ENCODE measurements around the gene CYBB.
"Not testable (repeated sequence)": the region's sequence is repeated elsewhere in the genome, so short reads cannot be mapped to it uniquely, and the experiment has no call there.

Gene CYBB

GRCh38 chrX:37759351-37759750, 20.5 kb upstream of the CYBB start:
- no CpG with 5 or more reads among the region's 1 CpG for WGBS (ENCODE audit: insufficient coverage, insufficient read length)
- no peak for DNase-seq (ENCODE audit: low read depth, low spot score)
- Histone ChIP-seq H3K27me3 (ENCODE audit: control insufficient read depth, insufficient read depth, low read length) (no peaks in the 10 kb centered on the region), H3K4me1 (ENCODE audit: control insufficient read depth, insufficient read depth, low read length) (no peaks in the 10 kb centered on the region), H3K9me3 (ENCODE audit: control insufficient read depth, insufficient read depth, low read length) (no peaks in the 10 kb centered on the region), H3K36me3 (ENCODE audit: control insufficient read depth, insufficient read depth, low read length) (no peaks in the 10 kb centered on the region), H3K4me3 (ENCODE audit: low read length) (no peak overlapping the region), H3K27ac (ENCODE audit: low read length) (no peak overlapping the region)

- H3K4me1 ChIP-seq (ENCODE audit: control insufficient read depth, insufficient read depth, low read length): no peaks in the 10 kb centered on the region
- H3K27me3 ChIP-seq (ENCODE audit: control insufficient read depth, insufficient read depth, low read length): no peaks in the 10 kb centered on the region
- no peaks in the 10 kb centered on the region for H3K36me3 ChIP-seq (ENCODE audit: control insufficient read depth, insufficient read depth, low read length)
- DNase-seq (ENCODE audit: low read depth, low spot score): no peak
- no peak overlapping the region for H3K4me3 ChIP-seq (ENCODE audit: low read length)
- no CpG with 5 or more reads among the region's 2 CpGs for WGBS (ENCODE audit: insufficient coverage, insufficient read length)
- no peaks in the 10 kb centered on the region for H3K9me3 ChIP-seq (ENCODE audit: control insufficient read depth, insufficient read depth, low read length)
- H3K27ac ChIP-seq (ENCODE audit: low read length): no peak overlapping the region
Measured at GRCh38 chrX:37759878-37760418, 19.9 kb upstream of the CYBB start.

GRCh38 chrX:37763400-37763799, 16.5 kb upstream of the CYBB start:
- Histone ChIP-seq H3K27ac (ENCODE audit: low read length) (no peak overlapping the region), H3K4me1 (ENCODE audit: control insufficient read depth, insufficient read depth, low read length) (no peaks in the 10 kb centered on the region), H3K36me3 (ENCODE audit: control insufficient read depth, insufficient read depth, low read length) (no peaks in the 10 kb centered on the region), H3K9me3 (ENCODE audit: control insufficient read depth, insufficient read depth, low read length) (no peaks in the 10 kb centered on the region), H3K27me3 (ENCODE audit: control insufficient read depth, insufficient read depth, low read length) (no peaks in the 10 kb centered on the region), H3K4me3 (ENCODE audit: low read length) (no peak overlapping the region)
- no peak for DNase-seq (ENCODE audit: low read depth, low spot score)

GRCh38 chrX:37765507-37765906, 14.4 kb upstream of the CYBB start:
- no peaks in the 10 kb centered on the region for H3K27me3 ChIP-seq (ENCODE audit: control insufficient read depth, insufficient read depth, low read length)
- no peak overlapping the region for H3K27ac ChIP-seq (ENCODE audit: low read length)
- no peak for DNase-seq (ENCODE audit: low read depth, low spot score)
- H3K36me3 ChIP-seq (ENCODE audit: control insufficient read depth, insufficient read depth, low read length): no peaks in the 10 kb centered on the region
- no peak overlapping the region for H3K4me3 ChIP-seq (ENCODE audit: low read length)
- no peaks in the 10 kb centered on the region for H3K4me1 ChIP-seq (ENCODE audit: control insufficient read depth, insufficient read depth, low read length)
- H3K9me3 ChIP-seq (ENCODE audit: control insufficient read depth, insufficient read depth, low read length): no peaks in the 10 kb centered on the region

GRCh38 chrX:37767430-37767829, 12.4 kb upstream of the CYBB start:
- Histone ChIP-seq H3K4me1 (ENCODE audit: control insufficient read depth, insufficient read depth, low read length) (no peaks in the 10 kb centered on the region), H3K36me3 (ENCODE audit: control insufficient read depth, insufficient read depth, low read length) (no peaks in the 10 kb centered on the region), H3K9me3 (ENCODE audit: control insufficient read depth, insufficient read depth, low read length) (no peaks in the 10 kb centered on the region), H3K27me3 (ENCODE audit: control insufficient read depth, insufficient read depth, low read length) (no peaks in the 10 kb centered on the region), H3K4me3 (ENCODE audit: low read length) (no peak overlapping the region), H3K27ac (ENCODE audit: low read length) (no peak overlapping the region)
- DNase-seq (ENCODE audit: low read depth, low spot score): no peak
- WGBS (ENCODE audit: insufficient coverage, insufficient read length): no CpG with 5 or more reads among the region's 1 CpG

GRCh38 chrX:37768866-37769265, 11.0 kb upstream of the CYBB start:
- not testable (repeated sequence) for H3K9me3 ChIP-seq (ENCODE audit: control insufficient read depth, insufficient read depth, low read length)
- no CpG with 5 or more reads among the region's 9 CpGs for WGBS (ENCODE audit: insufficient coverage, insufficient read length)

GRCh38 chrX:37776283-37776986, 3.4 kb upstream of the CYBB start:
- no peak overlapping the region for H3K27ac ChIP-seq (ENCODE audit: low read length)

More at GRCh38 chrX:37768866-37769265, 11.0 kb upstream of the CYBB start:
- DNase-seq (ENCODE audit: low read depth, low spot score); H3K4me1 ChIP-seq (ENCODE audit: control insufficient read depth, insufficient read depth, low read length); H3K4me3 ChIP-seq (ENCODE audit: low read length); H3K27me3 ChIP-seq (ENCODE audit: control insufficient read depth, insufficient read depth, low read length); H3K36me3 ChIP-seq (ENCODE audit: control insufficient read depth, insufficient read depth, low read length); H3K27ac ChIP-seq (ENCODE audit: low read length): not testable (repeated sequence)

GRCh38 chrX:37776987-37777325, 2.9 kb upstream of the CYBB start:
- no peaks in the 10 kb centered on the region for H3K27me3 ChIP-seq (ENCODE audit: control insufficient read depth, insufficient read depth, low read length)
- no peaks in the 10 kb centered on the region for H3K9me3 ChIP-seq (ENCODE audit: control insufficient read depth, insufficient read depth, low read length)
- no peak overlapping the region for H3K4me3 ChIP-seq (ENCODE audit: low read length)
- no peaks in the 10 kb centered on the region for H3K4me1 ChIP-seq (ENCODE audit: control insufficient read depth, insufficient read depth, low read length)
- WGBS (ENCODE audit: insufficient coverage, insufficient read length): no CpG with 5 or more reads among the region's 2 CpGs
- H3K27ac ChIP-seq (ENCODE audit: low read length): no peak overlapping the region
- H3K36me3 ChIP-seq (ENCODE audit: control insufficient read depth, insufficient read depth, low read length): no peaks in the 10 kb centered on the region
- DNase-seq (ENCODE audit: low read depth, low spot score): no peak

More at GRCh38 chrX:37776283-37776986, 3.4 kb upstream of the CYBB start:
- no peak for DNase-seq (ENCODE audit: low read depth, low spot score)
- no peaks in the 10 kb centered on the region for H3K36me3 ChIP-seq (ENCODE audit: control insufficient read depth, insufficient read depth, low read length)
- H3K27me3 ChIP-seq (ENCODE audit: control insufficient read depth, insufficient read depth, low read length): no peaks in the 10 kb centered on the region
- H3K4me1 ChIP-seq (ENCODE audit: control insufficient read depth, insufficient read depth, low read length): no peaks in the 10 kb centered on the region
- no peak overlapping the region for H3K4me3 ChIP-seq (ENCODE audit: low read length)
- H3K9me3 ChIP-seq (ENCODE audit: control insufficient read depth, insufficient read depth, low read length): no peaks in the 10 kb centered on the region

- H3K4me1 ChIP-seq (ENCODE audit: control insufficient read depth, insufficient read depth, low read length): no peaks in the 10 kb centered on the region
- no peaks in the 10 kb centered on the region for H3K27me3 ChIP-seq (ENCODE audit: control insufficient read depth, insufficient read depth, low read length)
- no peak overlapping the region for H3K4me3 ChIP-seq (ENCODE audit: low read length)
- no peak for DNase-seq (ENCODE audit: low read depth, low spot score)
- H3K9me3 ChIP-seq (ENCODE audit: control insufficient read depth, insufficient read depth, low read length): no peaks in the 10 kb centered on the region
- no CpG with 5 or more reads among the region's 4 CpGs for WGBS (ENCODE audit: insufficient coverage, insufficient read length)
- no peak overlapping the region for H3K27ac ChIP-seq (ENCODE audit: low read length)
- no peaks in the 10 kb centered on the region for H3K36me3 ChIP-seq (ENCODE audit: control insufficient read depth, insufficient read depth, low read length)
Measured at GRCh38 chrX:37781081-37781480, 1.2 kb downstream of the CYBB start.

GRCh38 chrX:37781814-37782213, 2.0 kb downstream of the CYBB start:
- Histone ChIP-seq H3K9me3 (ENCODE audit: control insufficient read depth, insufficient read depth, low read length) (no peaks in the 10 kb centered on the region), H3K27ac (ENCODE audit: low read length) (no peak overlapping the region), H3K4me3 (ENCODE audit: low read length) (no peak overlapping the region), H3K27me3 (ENCODE audit: control insufficient read depth, insufficient read depth, low read length) (no peaks in the 10 kb centered on the region), H3K36me3 (ENCODE audit: control insufficient read depth, insufficient read depth, low read length) (no peaks in the 10 kb centered on the region), H3K4me1 (ENCODE audit: control insufficient read depth, insufficient read depth, low read length) (no peaks in the 10 kb centered on the region)
- no CpG with 5 or more reads among the region's 3 CpGs for WGBS (ENCODE audit: insufficient coverage, insufficient read length)
- DNase-seq (ENCODE audit: low read depth, low spot score): no peak

GRCh38 chrX:37782359-37782758, 2.5 kb downstream of the CYBB start:
- no peaks in the 10 kb centered on the region for H3K4me1 ChIP-seq (ENCODE audit: control insufficient read depth, insufficient read depth, low read length)
- no peak for DNase-seq (ENCODE audit: low read depth, low spot score)
- no CpG with 5 or more reads among the region's 1 CpG for WGBS (ENCODE audit: insufficient coverage, insufficient read length)
- no peaks in the 10 kb centered on the region for H3K9me3 ChIP-seq (ENCODE audit: control insufficient read depth, insufficient read depth, low read length)
- H3K27ac ChIP-seq (ENCODE audit: low read length): no peak overlapping the region
- no peak overlapping the region for H3K4me3 ChIP-seq (ENCODE audit: low read length)
- H3K27me3 ChIP-seq (ENCODE audit: control insufficient read depth, insufficient read depth, low read length): no peaks in the 10 kb centered on the region
- H3K36me3 ChIP-seq (ENCODE audit: control insufficient read depth, insufficient read depth, low read length): no peaks in the 10 kb centered on the region
